AG08395 (cell line): ENCODE measurements around the gene UFSP2.

Experiments used
- DNase-seq: peaks from one replicate; pipeline ENCODE4 v3.0.0; 2012; ENCODE audit warnings: mixed read lengths, low spot score

The UFSP2 gene

GRCh38 chr4:185352741-185353140 is 73.0 kb downstream of the UFSP2 start:
- no peak for DNase-seq

- no peak for DNase-seq
Measured at GRCh38 chr4:185352202-185352601, 73.6 kb downstream of the UFSP2 start.

GRCh38 chr4:185351691-185352090 is 74.1 kb downstream of the UFSP2 start:
- DNase-seq = no peak
